ENCODE measurements around the gene DIPK1A.

DIPK1A gene

GRCh38 chr1:92961131-92961895 lies at the start of gene DIPK1A:
Gene DIPK1A (minus strand): TSS chr1:92961462. CDS start chr1:92961429, 33 bp downstream.
- Histone ChIP-seq H3K27me3 (peaks cover 92% of the 10 kb centered on the region), H3K36me3 (no peaks in the 10 kb centered on the region), H3K4me1 (ENCODE audit: control insufficient read depth in 1 of 2, insufficient read depth in 1 of 2, low read depth in 1 of 2, low read length in 1 of 2) (peaks cover 13 to 16% of the 10 kb centered on the region in 2 experiments), H3K9me3 (no peaks in the 10 kb centered on the region), H3K27ac (no peak within 1 kb of the TSS), H3K4me3 (ENCODE audit: low read depth in 1 of 2, low read length in 1 of 2) (peak within 1 kb of the TSS; percentile 56 to 72)
- no peak for TF ChIP-seq CTCF (IDR thresholded peaks at IDR 0.05)

DNA sequence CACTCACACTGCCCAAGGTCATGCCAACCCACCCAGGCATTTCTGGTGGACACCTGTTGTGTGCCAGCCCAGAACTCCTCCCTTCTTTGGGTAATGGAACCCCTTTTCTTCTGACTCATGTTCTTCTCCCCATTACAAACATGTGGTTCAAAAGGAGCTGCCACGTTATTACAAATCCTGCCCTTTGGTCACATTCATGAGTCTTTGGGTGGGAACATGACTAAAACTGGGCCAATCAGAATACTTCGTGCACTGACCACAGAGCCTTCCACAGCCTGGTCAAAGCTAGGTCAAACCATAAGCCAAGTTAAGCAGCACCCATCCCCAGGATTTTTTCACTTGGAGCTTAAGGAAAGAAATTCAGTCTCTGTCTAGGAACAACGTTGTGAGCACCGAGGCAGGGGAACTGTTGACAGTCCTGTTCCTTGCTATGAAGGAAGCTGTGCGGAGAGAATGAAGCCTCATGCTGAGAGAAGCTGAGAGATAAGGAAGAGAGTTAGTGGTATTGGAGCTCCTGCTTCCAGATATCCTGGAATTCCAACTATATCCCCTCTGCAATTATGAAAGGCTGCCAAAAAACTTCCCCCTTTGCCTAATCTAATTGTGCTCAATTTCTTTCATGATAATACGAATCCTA lies 46.8 kb upstream of the DIPK1A start:
- Histone ChIP-seq H3K27me3 (peaks cover 30% of the 10 kb centered on the region), H3K36me3 (no peaks in the 10 kb centered on the region), H3K9me3 (no peaks in the 10 kb centered on the region), H3K4me1 (ENCODE audit: control insufficient read depth in 1 of 2, insufficient read depth in 1 of 2, low read depth in 1 of 2, low read length in 1 of 2) (no peaks in the 10 kb centered on the region), H3K4me3 (ENCODE audit: low read depth in 1 of 2, low read length in 1 of 2) (no peak overlapping the region), H3K27ac (no peak overlapping the region)
- no peak for TF ChIP-seq CTCF (IDR thresholded peaks at IDR 0.05)

GRCh38 chr1:93005252-93005598 lies 44.0 kb upstream of the DIPK1A start:
- Histone ChIP-seq H3K27ac (no peak overlapping the region), H3K4me3 (ENCODE audit: low read depth in 1 of 2, low read length in 1 of 2) (no peak overlapping the region), H3K36me3 (no peaks in the 10 kb centered on the region), H3K27me3 (peaks cover 37% of the 10 kb centered on the region), H3K4me1 (ENCODE audit: control insufficient read depth in 1 of 2, insufficient read depth in 1 of 2, low read depth in 1 of 2, low read length in 1 of 2) (no peaks in the 10 kb centered on the region), H3K9me3 (no peaks in the 10 kb centered on the region)
- TF ChIP-seq CTCF (IDR thresholded peaks at IDR 0.05), result no peak

DNA sequence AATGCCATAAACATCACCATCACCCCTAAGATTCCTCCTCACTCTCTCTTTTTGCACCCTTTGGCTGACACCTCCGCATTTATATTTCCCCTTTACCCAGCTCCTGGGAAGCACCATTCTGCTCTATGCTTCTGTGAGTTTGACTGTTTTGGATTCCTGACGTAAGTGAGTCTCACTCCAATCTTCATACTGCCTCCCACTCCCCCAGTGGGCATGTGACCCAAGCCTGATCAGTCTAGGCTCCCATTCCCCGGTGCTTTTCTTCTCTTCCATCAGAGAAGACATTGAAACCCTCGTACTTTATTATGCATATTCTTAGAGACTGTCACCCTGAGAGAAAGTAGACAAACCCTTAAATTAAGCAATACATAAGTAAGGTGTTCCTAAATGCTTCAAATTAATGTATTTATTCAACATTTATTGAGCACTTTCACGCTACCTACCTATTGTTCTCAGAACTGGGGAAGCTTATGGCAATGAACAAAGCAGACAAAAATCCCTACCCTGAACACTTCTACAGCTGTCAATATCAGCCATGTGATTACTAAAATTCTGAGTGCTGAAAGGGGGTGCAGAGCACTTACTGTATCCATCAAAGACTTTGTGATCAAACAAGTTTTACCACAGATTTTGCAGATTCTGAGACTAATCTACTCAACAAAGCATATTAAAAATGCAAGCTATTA lies 43.4 kb upstream of the DIPK1A start:
- H3K27ac ChIP-seq, result no peak overlapping the region
- TF ChIP-seq CTCF (IDR thresholded peaks at IDR 0.05), result no peak
- no peaks in the 10 kb centered on the region for H3K9me3 ChIP-seq
- H3K4me1 ChIP-seq (ENCODE audit: control insufficient read depth in 1 of 2, insufficient read depth in 1 of 2, low read depth in 1 of 2, low read length in 1 of 2), result no peaks in the 10 kb centered on the region
- H3K36me3 ChIP-seq, result no peaks in the 10 kb centered on the region
- H3K4me3 ChIP-seq (ENCODE audit: low read depth in 1 of 2, low read length in 1 of 2), result no peak overlapping the region
- H3K27me3 ChIP-seq, result peaks cover 37% of the 10 kb centered on the region

DNA sequence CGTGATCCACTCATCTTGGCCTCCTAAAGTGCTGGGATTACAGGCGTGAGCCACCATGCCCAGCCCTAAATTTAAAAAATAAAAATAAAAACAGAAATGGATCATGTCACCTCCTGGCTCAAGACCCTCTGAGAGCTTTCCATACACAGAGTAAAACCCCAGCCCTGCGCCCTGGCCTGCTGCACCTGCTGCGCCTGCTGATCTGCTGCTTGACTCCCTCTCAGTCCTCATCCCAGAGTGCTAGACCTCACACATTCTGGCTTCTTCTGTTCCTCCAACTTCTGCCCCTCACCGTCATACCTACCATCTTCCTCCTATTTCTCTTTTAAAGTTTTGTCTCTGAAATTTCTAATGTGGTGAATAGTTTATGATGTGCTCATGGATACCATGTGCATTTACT lies 42.7 kb upstream of the DIPK1A start:
- H3K4me1 ChIP-seq (ENCODE audit: control insufficient read depth in 1 of 2, insufficient read depth in 1 of 2, low read depth in 1 of 2, low read length in 1 of 2), result no peaks in the 10 kb centered on the region
- no peaks in the 10 kb centered on the region for H3K9me3 ChIP-seq
- no peaks in the 10 kb centered on the region for H3K36me3 ChIP-seq
- no peak overlapping the region for H3K27ac ChIP-seq
- H3K27me3 ChIP-seq, result peaks cover 37% of the 10 kb centered on the region
- no peak overlapping the region for H3K4me3 ChIP-seq (ENCODE audit: low read depth in 1 of 2, low read length in 1 of 2)
- no peak for TF ChIP-seq CTCF (IDR thresholded peaks at IDR 0.05)

All from neutrophil (primary cell).